K562 (cell line): Measurements from ENCODE around the gene MAP1A.

Source experiments
- CBX8 ChIP-seq: fragments of 200-600 bp; sonication (generic); IDR thresholded peaks from 2 replicates; pipeline ENCODE4 v1.6.1; 2012; ENCODE audit warnings: borderline replicate concordance, mixed run types, low read depth, mild to moderate bottlenecking, moderate library complexity, mixed read lengths, low read length, control low read depth, inconsistent platforms; ENCODE audit not compliant: poor library complexity, severe bottlenecking; ENCODE audit errors: extremely low read depth
- FOS ChIP-seq: IDR thresholded peaks from 3 replicates; pipeline ENCODE4 v1.6.1; 2011; ENCODE audit not compliant: insufficient read length; ENCODE audit errors: extremely low read depth
- FOXP1 ChIP-seq: sonication (generic); formaldehyde crosslinking; IDR thresholded peaks from 2 replicates; pipeline ENCODE4 v1.8.0; 2022; ENCODE audit warnings: mild to moderate bottlenecking, missing genetic modification reagents
- GABPA ChIP-seq: fragments of 200-800 bp; sonication (Bioruptor generic); conservative IDR thresholded peaks from 2 replicates; pipeline ENCODE4 v1.6.1; 2016; ENCODE audit warnings: low read depth, missing genetic modification characterization, missing compliant biosample characterization
- GATA2 ChIP-seq: sonication (generic); formaldehyde crosslinking; IDR thresholded peaks from 2 replicates; pipeline ENCODE4 v1.4.0; 2020; ENCODE audit warnings: mild to moderate bottlenecking, missing genetic modification reagents
- NFIC ChIP-seq: fragments of 450-650 bp; IDR thresholded peaks from 2 replicates; pipeline ENCODE4 v1.6.1; 2017; ENCODE audit warnings: mild to moderate bottlenecking, inconsistent platforms
- TARDBP ChIP-seq: fragments of 450-650 bp; IDR thresholded peaks from 2 replicates; pipeline ENCODE4 v1.6.1; 2016
- TEAD4 ChIP-seq, 2 experiments: sonication (generic) in 1 of 2; formaldehyde crosslinking in 1 of 2; IDR thresholded peaks; 2 replicates each; pipeline versions ENCODE4 v1.6.1 to v1.8.0; 2012 to 2022; ENCODE audit warnings: borderline replicate concordance in 1 of 2, inconsistent platforms in 1 of 2, low read length in 1 of 2, mild to moderate bottlenecking in 1 of 2, missing genetic modification reagents in 1 of 2
- ZBTB43 ChIP-seq: sonication (generic); formaldehyde crosslinking; IDR thresholded peaks from 2 replicates; pipeline ENCODE4 v1.8.0; 2023; ENCODE audit warnings: mild to moderate bottlenecking, missing genetic modification reagents
- TF ChIP-seq, protein P1 (sequence below): sonication (generic); formaldehyde crosslinking; IDR thresholded peaks from 2 replicates; pipeline ENCODE4 v1.9.0; 2022; ENCODE audit warnings: mild to moderate bottlenecking, missing genetic modification reagents
- TF ChIP-seq, protein P2 (sequence below), 3 experiments: IDR thresholded peaks in 2 of 3; conservative IDR thresholded peaks in 1 of 3; 2 replicates each; pipeline ENCODE4 v1.5.1; 2011 to 2012; ENCODE audit warnings: low read length in 3 of 3, mild to moderate bottlenecking in 3 of 3, control low read depth in 2 of 3, improper control_type of control experiment in 1 of 3, inconsistent platforms in 1 of 3, low read depth in 1 of 3, mixed read lengths in 1 of 3, moderate library complexity in 1 of 3; ENCODE audit not compliant: insufficient read depth in 2 of 3
- TF ChIP-seq, protein P3 (sequence below), 2 experiments: fragments of 450-650 bp; formaldehyde crosslinking in 1 of 2; IDR thresholded peaks; 2 replicates each; pipeline versions ENCODE4 v1.4.0 to v1.6.1; 2014 to 2020; ENCODE audit warnings: mild to moderate bottlenecking in 2 of 2, borderline replicate concordance in 1 of 2, low read depth in 1 of 2

DNA sequence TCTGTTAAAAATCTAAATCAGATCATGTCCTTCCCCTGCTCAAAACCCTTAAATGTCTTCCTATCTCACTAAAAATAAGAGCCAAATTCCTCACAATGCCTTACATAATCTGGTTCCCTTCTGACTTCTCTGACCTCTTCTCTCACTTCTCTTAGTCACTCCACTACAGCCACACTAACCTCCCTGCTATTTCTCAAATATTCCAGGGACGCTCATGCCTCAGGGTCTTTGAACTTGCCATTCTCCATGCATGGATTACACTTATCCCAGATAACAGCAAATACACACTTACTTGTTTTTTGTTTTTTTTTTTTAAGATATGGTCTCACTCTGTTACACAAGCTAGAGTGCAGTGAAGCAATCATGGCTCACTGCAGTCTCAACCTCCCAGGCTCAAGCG, 33.0 kb upstream of the MAP1A start:
- TF ChIP-seq FOXP1 (CRISPR knock-in tag) (no peak), TEAD4 (IDR thresholded peaks at IDR 0.05; ENCODE audit: low read length) (no peak), TEAD4 (CRISPR knock-in tag; IDR thresholded peaks at IDR 0.05; ENCODE audit: borderline replicate concordance) (no peak), FOS (no peak), CBX8 (no peak), GATA2 (CRISPR knock-in tag) (no peak), GABPA (tag) (no peak), NFIC (no peak), TARDBP (no peak), ZBTB43 (CRISPR knock-in tag) (no peak)
- TF ChIP-seq, protein P1, sequence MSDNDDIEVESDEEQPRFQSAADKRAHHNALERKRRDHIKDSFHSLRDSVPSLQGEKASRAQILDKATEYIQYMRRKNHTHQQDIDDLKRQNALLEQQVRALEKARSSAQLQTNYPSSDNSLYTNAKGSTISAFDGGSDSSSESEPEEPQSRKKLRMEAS (CRISPR knock-in tag): no peak
- TF ChIP-seq, protein P2, sequence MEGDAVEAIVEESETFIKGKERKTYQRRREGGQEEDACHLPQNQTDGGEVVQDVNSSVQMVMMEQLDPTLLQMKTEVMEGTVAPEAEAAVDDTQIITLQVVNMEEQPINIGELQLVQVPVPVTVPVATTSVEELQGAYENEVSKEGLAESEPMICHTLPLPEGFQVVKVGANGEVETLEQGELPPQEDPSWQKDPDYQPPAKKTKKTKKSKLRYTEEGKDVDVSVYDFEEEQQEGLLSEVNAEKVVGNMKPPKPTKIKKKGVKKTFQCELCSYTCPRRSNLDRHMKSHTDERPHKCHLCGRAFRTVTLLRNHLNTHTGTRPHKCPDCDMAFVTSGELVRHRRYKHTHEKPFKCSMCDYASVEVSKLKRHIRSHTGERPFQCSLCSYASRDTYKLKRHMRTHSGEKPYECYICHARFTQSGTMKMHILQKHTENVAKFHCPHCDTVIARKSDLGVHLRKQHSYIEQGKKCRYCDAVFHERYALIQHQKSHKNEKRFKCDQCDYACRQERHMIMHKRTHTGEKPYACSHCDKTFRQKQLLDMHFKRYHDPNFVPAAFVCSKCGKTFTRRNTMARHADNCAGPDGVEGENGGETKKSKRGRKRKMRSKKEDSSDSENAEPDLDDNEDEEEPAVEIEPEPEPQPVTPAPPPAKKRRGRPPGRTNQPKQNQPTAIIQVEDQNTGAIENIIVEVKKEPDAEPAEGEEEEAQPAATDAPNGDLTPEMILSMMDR (IDR thresholded peaks at IDR 0.05 in 2 of 3, conservative IDR thresholded peaks at IDR 0.05 in 1 of 3; ENCODE audit: insufficient read depth in 2 of 3, low read depth in 1 of 3, low read length in 3 of 3): no peak
- TF ChIP-seq, protein P3, sequence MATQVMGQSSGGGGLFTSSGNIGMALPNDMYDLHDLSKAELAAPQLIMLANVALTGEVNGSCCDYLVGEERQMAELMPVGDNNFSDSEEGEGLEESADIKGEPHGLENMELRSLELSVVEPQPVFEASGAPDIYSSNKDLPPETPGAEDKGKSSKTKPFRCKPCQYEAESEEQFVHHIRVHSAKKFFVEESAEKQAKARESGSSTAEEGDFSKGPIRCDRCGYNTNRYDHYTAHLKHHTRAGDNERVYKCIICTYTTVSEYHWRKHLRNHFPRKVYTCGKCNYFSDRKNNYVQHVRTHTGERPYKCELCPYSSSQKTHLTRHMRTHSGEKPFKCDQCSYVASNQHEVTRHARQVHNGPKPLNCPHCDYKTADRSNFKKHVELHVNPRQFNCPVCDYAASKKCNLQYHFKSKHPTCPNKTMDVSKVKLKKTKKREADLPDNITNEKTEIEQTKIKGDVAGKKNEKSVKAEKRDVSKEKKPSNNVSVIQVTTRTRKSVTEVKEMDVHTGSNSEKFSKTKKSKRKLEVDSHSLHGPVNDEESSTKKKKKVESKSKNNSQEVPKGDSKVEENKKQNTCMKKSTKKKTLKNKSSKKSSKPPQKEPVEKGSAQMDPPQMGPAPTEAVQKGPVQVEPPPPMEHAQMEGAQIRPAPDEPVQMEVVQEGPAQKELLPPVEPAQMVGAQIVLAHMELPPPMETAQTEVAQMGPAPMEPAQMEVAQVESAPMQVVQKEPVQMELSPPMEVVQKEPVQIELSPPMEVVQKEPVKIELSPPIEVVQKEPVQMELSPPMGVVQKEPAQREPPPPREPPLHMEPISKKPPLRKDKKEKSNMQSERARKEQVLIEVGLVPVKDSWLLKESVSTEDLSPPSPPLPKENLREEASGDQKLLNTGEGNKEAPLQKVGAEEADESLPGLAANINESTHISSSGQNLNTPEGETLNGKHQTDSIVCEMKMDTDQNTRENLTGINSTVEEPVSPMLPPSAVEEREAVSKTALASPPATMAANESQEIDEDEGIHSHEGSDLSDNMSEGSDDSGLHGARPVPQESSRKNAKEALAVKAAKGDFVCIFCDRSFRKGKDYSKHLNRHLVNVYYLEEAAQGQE (IDR thresholded peaks at IDR 0.05; ENCODE audit: borderline replicate concordance): no peak
- TF ChIP-seq, protein P3 (CRISPR knock-in tag; IDR thresholded peaks at IDR 0.05; ENCODE audit: low read depth): no peak
